Hepatocyte (in vitro differentiated cells): ENCODE results near the gene ABCC9. TPM values are rescaled to one million over a fixed set of nuclear protein-coding genes. Genes with fewer than 3 reads are reported as not detected.
"Not testable (repeated sequence)": the region's sequence is repeated elsewhere in the genome, so short reads cannot be mapped to it uniquely, and the experiment has no call there.

ENCODE experiments used
- DNase-seq: peaks from one replicate; pipeline ENCODE4 v3.0.0-alpha.2; 2016; ENCODE audit warnings: low spot score
- H2AFZ ChIP-seq: fragments of 200-600 bp; sonication (generic); 2 replicates; pipeline ENCODE4 v1.6.0; 2016; ENCODE audit warnings: antibody characterized with exemption, mild to moderate bottlenecking
- H3K27ac ChIP-seq: fragments of 200-600 bp; sonication (generic); 2 replicates; pipeline ENCODE4 v1.5.1; 2016; ENCODE audit warnings: mild to moderate bottlenecking
- H3K27me3 ChIP-seq: fragments of 200-600 bp; sonication (generic); 2 replicates; pipeline ENCODE4 v1.6.1; 2016
- H3K36me3 ChIP-seq: fragments of 200-600 bp; sonication (generic); replicated peaks from 2 replicates; pipeline ENCODE4 v1.5.1; 2016; ENCODE audit warnings: low read depth; ENCODE audit not compliant: insufficient read depth
- H3K4me1 ChIP-seq: fragments of 200-600 bp; sonication (generic); 2 replicates; pipeline ENCODE4 v1.5.1; 2016; ENCODE audit warnings: mild to moderate bottlenecking, moderate library complexity; ENCODE audit not compliant: insufficient read depth
- H3K4me2 ChIP-seq: fragments of 200-600 bp; sonication (generic); 2 replicates; pipeline ENCODE4 v1.6.0; 2016
- H3K4me3 ChIP-seq: fragments of 200-600 bp; sonication (generic); 2 replicates; pipeline ENCODE4 v1.5.1; 2016; ENCODE audit warnings: mild to moderate bottlenecking
- H3K79me2 ChIP-seq: fragments of 200-600 bp; sonication (generic); 2 replicates; pipeline ENCODE4 v1.6.0; 2017; ENCODE audit warnings: mild to moderate bottlenecking
- H3K9me2 ChIP-seq: fragments of 200-600 bp; sonication (generic); replicated peaks from 2 replicates; pipeline ENCODE4 v1.6.0; 2017; ENCODE audit warnings: mild to moderate bottlenecking; ENCODE audit not compliant: insufficient read depth
- H3K9me3 ChIP-seq: fragments of 200-600 bp; sonication (generic); 2 replicates; pipeline ENCODE4 v1.5.1; 2016; ENCODE audit warnings: low read depth, mild to moderate bottlenecking
- H4K20me1 ChIP-seq: fragments of 200-600 bp; sonication (generic); 2 replicates; pipeline ENCODE4 v1.6.0; 2016; ENCODE audit warnings: mild to moderate bottlenecking; ENCODE audit not compliant: insufficient read depth, poor library complexity, severe bottlenecking
- EZH2 ChIP-seq: fragments of 200-600 bp; sonication (generic); IDR thresholded peaks from 2 replicates; pipeline ENCODE4 v1.6.1; 2016; ENCODE audit warnings: antibody characterized with exemption, mild to moderate bottlenecking, borderline replicate concordance
- EZH2phosphoT487 ChIP-seq: fragments of 200-600 bp; sonication (generic); IDR thresholded peaks from one replicate; pipeline ENCODE4 v1.6.1; 2018; ENCODE audit warnings: antibody characterized with exemption, mild to moderate bottlenecking, low read depth, moderate library complexity; ENCODE audit not compliant: unreplicated experiment, severe bottlenecking
- WGBS: methylation state at CpG from one replicate; pipeline ENCODE4 v1.1.6; 2016; ENCODE audit warnings: low lambda C conversion rate; ENCODE audit errors: missing lambda C conversion rate; 5-methylcytosine and 5-hydroxymethylcytosine counted together
- polyA plus RNA-seq: library from polyadenylated mRNA; unstranded; fragments of >200 nt; fragmentation: Nextera tagmentation; extraction: Ambion mirVana; gene quantifications from 2 replicates; pipeline ENCODE4 v1.2.1, GENCODE V29; 2016
- total RNA-seq: library from RNA; depleted of rRNA; stranded (reverse); fragments of >200 nt; gene quantifications from 2 replicates; pipeline ENCODE4 v1.2.3, GENCODE V29; 2014
- TF ChIP-seq, protein P1 (sequence below): fragments of 200-600 bp; sonication (generic); IDR thresholded peaks from 2 replicates; pipeline ENCODE4 v1.5.1; 2016; ENCODE audit warnings: antibody characterized with exemption, mild to moderate bottlenecking; ENCODE audit not compliant: poor library complexity

ABCC9 gene
- total and polyA plus RNA-seq, 2 experiments from 2014 or later, result 0.68 to 10.0 TPM

GRCh38 chr12:21788089-21788983, 152.9 kb downstream of the ABCC9 start:
- no peak overlapping the region for H3K27ac ChIP-seq

DNA sequence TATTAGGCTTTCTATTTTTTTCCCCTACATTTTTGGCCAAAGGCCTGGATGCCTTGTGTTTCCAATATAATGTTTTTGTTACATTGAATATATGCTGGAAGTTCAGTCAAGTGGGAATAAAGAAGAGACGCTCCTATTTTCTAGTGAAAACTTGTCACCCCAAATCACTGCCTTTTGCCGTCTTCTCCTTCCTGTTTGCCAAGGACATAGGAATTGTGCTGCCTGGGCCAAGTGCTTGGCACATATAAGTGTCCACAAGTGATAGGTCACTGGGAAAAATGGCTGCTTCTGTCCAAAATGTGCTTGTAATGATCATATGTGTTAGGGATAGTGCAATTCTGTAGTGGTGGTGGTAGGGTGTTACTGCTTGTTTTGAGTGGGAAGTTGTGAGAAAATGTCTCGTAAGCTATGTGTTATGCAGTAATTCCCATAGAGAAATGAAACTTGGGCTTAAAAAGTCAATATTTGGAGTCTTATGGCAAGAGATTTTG, 155.1 kb downstream of the ABCC9 start:
- WGBS, result 92% methylated on average over 3 of the region's 3 CpGs
- Histone ChIP-seq H2AFZ (no peak overlapping the region), H3K27me3 (no peaks in the 10 kb centered on the region), H3K27ac (no peak overlapping the region), H3K36me3 (no peaks in the 10 kb centered on the region), H3K79me2 (no peaks in the 10 kb centered on the region), H3K9me3 (no peaks in the 10 kb centered on the region), H4K20me1 (no peaks in the 10 kb centered on the region), H3K9me2 (no peaks in the 10 kb centered on the region), H3K4me2 (no peak overlapping the region), H3K4me3 (no peak overlapping the region), H3K4me1 (no peaks in the 10 kb centered on the region)
- DNase-seq, result no peak
- TF ChIP-seq, protein P1, sequence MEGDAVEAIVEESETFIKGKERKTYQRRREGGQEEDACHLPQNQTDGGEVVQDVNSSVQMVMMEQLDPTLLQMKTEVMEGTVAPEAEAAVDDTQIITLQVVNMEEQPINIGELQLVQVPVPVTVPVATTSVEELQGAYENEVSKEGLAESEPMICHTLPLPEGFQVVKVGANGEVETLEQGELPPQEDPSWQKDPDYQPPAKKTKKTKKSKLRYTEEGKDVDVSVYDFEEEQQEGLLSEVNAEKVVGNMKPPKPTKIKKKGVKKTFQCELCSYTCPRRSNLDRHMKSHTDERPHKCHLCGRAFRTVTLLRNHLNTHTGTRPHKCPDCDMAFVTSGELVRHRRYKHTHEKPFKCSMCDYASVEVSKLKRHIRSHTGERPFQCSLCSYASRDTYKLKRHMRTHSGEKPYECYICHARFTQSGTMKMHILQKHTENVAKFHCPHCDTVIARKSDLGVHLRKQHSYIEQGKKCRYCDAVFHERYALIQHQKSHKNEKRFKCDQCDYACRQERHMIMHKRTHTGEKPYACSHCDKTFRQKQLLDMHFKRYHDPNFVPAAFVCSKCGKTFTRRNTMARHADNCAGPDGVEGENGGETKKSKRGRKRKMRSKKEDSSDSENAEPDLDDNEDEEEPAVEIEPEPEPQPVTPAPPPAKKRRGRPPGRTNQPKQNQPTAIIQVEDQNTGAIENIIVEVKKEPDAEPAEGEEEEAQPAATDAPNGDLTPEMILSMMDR, result no peak
- TF ChIP-seq EZH2phosphoT487 (no peak), EZH2 (no peak)

More at GRCh38 chr12:21788089-21788983, 152.9 kb downstream of the ABCC9 start:
- H3K79me2 ChIP-seq, result no peaks in the 10 kb centered on the region
- no peak overlapping the region for H3K4me2 ChIP-seq
- no peaks in the 10 kb centered on the region for H3K27me3 ChIP-seq
- no peak overlapping the region for H3K4me3 ChIP-seq
- TF ChIP-seq EZH2phosphoT487, result no peak
- TF ChIP-seq, protein P1, result no peak
- TF ChIP-seq EZH2, result no peak
- H4K20me1 ChIP-seq, result no peaks in the 10 kb centered on the region
- WGBS, result 79% methylated on average over 7 of the region's 7 CpGs
- DNase-seq, result no peak
- H2AFZ ChIP-seq, result no peak overlapping the region
- H3K9me3 ChIP-seq, result no peaks in the 10 kb centered on the region
- no peaks in the 10 kb centered on the region for H3K9me2 ChIP-seq
- no peaks in the 10 kb centered on the region for H3K4me1 ChIP-seq
- no peaks in the 10 kb centered on the region for H3K36me3 ChIP-seq

GRCh38 chr12:21782723-21783122, 158.5 kb downstream of the ABCC9 start:
- not testable (repeated sequence) for H3K4me3 ChIP-seq, H3K9me3 ChIP-seq, H3K4me1 ChIP-seq, H3K79me2 ChIP-seq, H3K27ac ChIP-seq, H3K9me2 ChIP-seq, H4K20me1 ChIP-seq, H2AFZ ChIP-seq, H3K27me3 ChIP-seq, H3K36me3 ChIP-seq, H3K4me2 ChIP-seq, DNase-seq
- 91% methylated on average over 3 of the region's 3 CpGs for WGBS

- H4K20me1 ChIP-seq, result no peaks in the 10 kb centered on the region
- DNase-seq, result no peak
- H3K27me3 ChIP-seq, result no peaks in the 10 kb centered on the region
- no peaks in the 10 kb centered on the region for H3K79me2 ChIP-seq
- TF ChIP-seq, protein P1, result no peak
- TF ChIP-seq EZH2 (no peak), EZH2phosphoT487 (no peak)
- no peak overlapping the region for H3K27ac ChIP-seq
- H2AFZ ChIP-seq, result no peak overlapping the region
- no peaks in the 10 kb centered on the region for H3K4me1 ChIP-seq
- no peaks in the 10 kb centered on the region for H3K9me3 ChIP-seq
- H3K36me3 ChIP-seq, result no peaks in the 10 kb centered on the region
- H3K4me2 ChIP-seq, result no peak overlapping the region
- no peaks in the 10 kb centered on the region for H3K9me2 ChIP-seq
- whole genome bisulfite sequencing, result 66% methylated on average over 3 of the region's 3 CpGs
- H3K4me3 ChIP-seq, result no peak overlapping the region
Measured at GRCh38 chr12:21780786-21781185, 160.4 kb downstream of the ABCC9 start.
